Dendritic cell treated with granulocyte-macrophage colony-stimulating factor and Interleukin-4, amounts not matched to agents 40 ng/mL and 50 ng/mL, for 4 days (primary cell): ENCODE results near the gene NPAS2.

Source experiments
- H3K27ac Mint-ChIP-seq: one replicate; pipeline ENCODE4 v1.8.0; 2022; ENCODE audit warnings: mild to moderate bottlenecking, mixed read lengths
- H3K27me3 Mint-ChIP-seq: one replicate; pipeline ENCODE4 v1.8.0; 2022; ENCODE audit warnings: mild to moderate bottlenecking, mixed read lengths
- H3K36me3 Mint-ChIP-seq: one replicate; pipeline ENCODE4 v1.8.0; 2022; ENCODE audit warnings: low read depth, mixed read lengths
- H3K4me1 Mint-ChIP-seq: one replicate; pipeline ENCODE4 v1.8.0; 2022; ENCODE audit warnings: low read depth, mixed read lengths
- H3K4me3 Mint-ChIP-seq: one replicate; pipeline ENCODE4 v1.8.0; 2022; ENCODE audit warnings: mild to moderate bottlenecking, moderate library complexity, mixed read lengths
- H3K9me3 Mint-ChIP-seq: one replicate; pipeline ENCODE4 v1.8.0; 2022; ENCODE audit warnings: mixed read lengths
- intact Hi-C: fragments of 100-400 bp; cut with micrococcal nuclease; formaldehyde crosslinking; loops from one replicate; pipeline ENCODE4 v1.15.0; 2022

The NPAS2 gene

GRCh38 chr2:100819370-100820272 is at the start of gene NPAS2:
Gene NPAS2 (plus strand): TSS chr2:100820139. CDS start chr2:100904755, 84,616 bp downstream.
- H3K36me3 Mint-ChIP-seq: no peaks in the 10 kb centered on the region
- H3K27me3 Mint-ChIP-seq: peaks cover 77% of the 10 kb centered on the region
- H3K9me3 Mint-ChIP-seq: no peaks in the 10 kb centered on the region
- no peak within 1 kb of the TSS for H3K27ac Mint-ChIP-seq
- no peak within 1 kb of the TSS for H3K4me3 Mint-ChIP-seq
- intact Hi-C loops: no loop called here
- H3K4me1 Mint-ChIP-seq: no peaks in the 10 kb centered on the region

DNA sequence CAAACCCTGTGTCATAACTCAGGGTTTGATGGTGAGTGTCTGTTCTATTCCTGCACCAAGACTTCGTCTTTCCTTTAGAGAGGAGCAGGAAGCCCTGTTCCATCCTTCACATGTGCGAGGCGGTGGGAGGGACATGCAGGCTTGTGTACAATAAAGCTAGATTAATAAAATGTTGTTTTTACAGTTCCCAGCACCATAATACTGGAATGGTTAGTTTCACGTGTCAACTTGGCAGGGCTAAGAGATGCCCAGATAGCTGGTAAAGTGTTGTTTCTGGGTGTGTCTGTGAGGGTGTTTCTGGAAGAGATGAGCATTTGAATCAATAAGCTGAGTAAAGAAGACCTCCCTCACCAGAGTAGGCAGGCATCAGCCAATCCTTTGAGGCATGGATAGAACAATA is 48.8 kb upstream of the NPAS2 start:
- Mint-ChIP-seq H3K9me3 (no peaks in the 10 kb centered on the region), H3K27ac (no peak overlapping the region), H3K4me3 (no peak overlapping the region), H3K27me3 (peaks cover 27% of the 10 kb centered on the region), H3K36me3 (no peaks in the 10 kb centered on the region), H3K4me1 (no peaks in the 10 kb centered on the region)
- intact Hi-C loops: no loop called here

- Mint-ChIP-seq H3K27ac (no peak overlapping the region), H3K27me3 (peaks cover 14% of the 10 kb centered on the region), H3K36me3 (no peaks in the 10 kb centered on the region), H3K4me3 (no peak overlapping the region), H3K9me3 (no peaks in the 10 kb centered on the region), H3K4me1 (no peaks in the 10 kb centered on the region)
- intact Hi-C loops: no loop called here
These were observed 46.4 kb upstream of the NPAS2 start for GRCh38 chr2:100773538-100773937.

DNA sequence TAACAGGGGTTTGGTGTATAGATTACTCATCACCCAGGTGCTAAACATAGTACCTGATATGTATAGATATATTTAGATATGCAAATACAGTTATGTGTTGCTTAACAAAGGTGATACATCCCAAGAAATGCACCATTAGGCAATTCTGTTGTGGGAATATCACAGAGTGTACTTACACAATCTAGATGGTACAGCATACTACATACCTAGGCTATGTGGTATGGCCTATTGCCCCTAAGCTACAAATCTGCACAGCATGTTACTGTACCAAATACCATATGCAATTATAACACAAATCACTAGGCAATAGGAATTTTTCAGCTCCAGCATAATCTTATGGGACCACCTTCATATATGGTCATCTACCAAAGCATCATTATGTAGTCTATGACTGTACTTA is 43.5 kb upstream of the NPAS2 start:
- Mint-ChIP-seq H3K27ac (no peak overlapping the region), H3K9me3 (no peaks in the 10 kb centered on the region), H3K4me1 (peaks cover 7% of the 10 kb centered on the region), H3K27me3 (peaks cover 14% of the 10 kb centered on the region), H3K36me3 (no peaks in the 10 kb centered on the region), H3K4me3 (no peak overlapping the region)
- intact Hi-C loops: no loop called here

- no peaks in the 10 kb centered on the region for H3K36me3 Mint-ChIP-seq
- H3K27ac Mint-ChIP-seq: no peak overlapping the region
- peaks cover 7% of the 10 kb centered on the region for H3K4me1 Mint-ChIP-seq
- no peaks in the 10 kb centered on the region for H3K9me3 Mint-ChIP-seq
- no peak overlapping the region for H3K4me3 Mint-ChIP-seq
- peaks cover 14% of the 10 kb centered on the region for H3K27me3 Mint-ChIP-seq
- intact Hi-C loops: no loop called here
These were observed 41.1 kb upstream of the NPAS2 start for GRCh38 chr2:100778637-100779450.

GRCh38 chr2:100779908-100780202 is 40.1 kb upstream of the NPAS2 start:
- Mint-ChIP-seq H3K27ac (no peak overlapping the region), H3K27me3 (peaks cover 11% of the 10 kb centered on the region), H3K9me3 (no peaks in the 10 kb centered on the region), H3K4me1 (peaks cover 7% of the 10 kb centered on the region), H3K4me3 (no peak overlapping the region), H3K36me3 (no peaks in the 10 kb centered on the region)
- intact Hi-C loops: no loop called here

DNA sequence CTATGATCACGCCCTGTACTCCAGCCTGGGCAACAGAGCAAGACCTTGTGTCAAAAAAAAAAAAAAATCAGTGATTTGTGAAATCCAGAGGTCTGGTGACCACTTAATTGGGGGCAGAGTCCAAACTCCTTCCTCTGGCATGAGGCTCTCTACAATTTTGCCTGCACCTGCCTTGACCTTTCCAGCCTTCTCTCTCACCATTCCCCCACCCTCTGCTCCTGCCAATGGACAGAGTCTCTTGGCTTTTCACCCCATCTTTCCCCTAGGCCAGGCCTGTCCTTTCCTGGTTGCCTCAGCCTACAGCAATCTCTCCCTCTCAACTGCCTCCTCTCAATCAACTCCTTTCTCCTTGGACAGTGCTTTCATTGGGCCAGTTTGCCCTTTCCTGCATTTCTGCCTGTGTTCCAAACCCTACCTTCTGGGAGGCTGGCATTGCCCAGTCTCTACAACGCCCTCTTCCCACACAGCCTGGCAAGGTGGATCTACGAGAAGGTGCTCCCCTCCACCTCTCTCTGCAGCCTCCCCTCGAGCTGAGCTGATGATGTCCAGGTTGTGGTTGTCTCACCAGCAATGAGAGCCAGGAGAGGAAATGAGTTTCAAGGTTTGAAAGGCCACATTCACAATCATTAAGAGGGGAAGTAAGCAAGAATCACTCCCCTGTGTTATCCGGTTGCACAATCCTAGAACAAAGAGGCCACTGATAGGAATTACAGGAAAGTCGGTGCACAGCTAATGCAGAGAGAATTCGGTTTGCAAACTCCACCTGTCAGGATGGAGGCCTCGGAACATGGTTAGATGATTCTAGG is 39.5 kb upstream of the NPAS2 start:
- no peaks in the 10 kb centered on the region for H3K9me3 Mint-ChIP-seq
- H3K27ac Mint-ChIP-seq: no peak overlapping the region
- no peak overlapping the region for H3K4me3 Mint-ChIP-seq
- no peaks in the 10 kb centered on the region for H3K36me3 Mint-ChIP-seq
- peaks cover 11% of the 10 kb centered on the region for H3K27me3 Mint-ChIP-seq
- H3K4me1 Mint-ChIP-seq: peaks cover 7% of the 10 kb centered on the region
- intact Hi-C loops: no loop called here

GRCh38 chr2:100781009-100781325 is 39.0 kb upstream of the NPAS2 start:
- H3K9me3 Mint-ChIP-seq: no peaks in the 10 kb centered on the region
- no peaks in the 10 kb centered on the region for H3K36me3 Mint-ChIP-seq
- no peak overlapping the region for H3K4me3 Mint-ChIP-seq
- H3K4me1 Mint-ChIP-seq: peaks cover 7% of the 10 kb centered on the region
- H3K27ac Mint-ChIP-seq: no peak overlapping the region
- intact Hi-C loops: no loop called here
- peaks cover 11% of the 10 kb centered on the region for H3K27me3 Mint-ChIP-seq

DNA sequence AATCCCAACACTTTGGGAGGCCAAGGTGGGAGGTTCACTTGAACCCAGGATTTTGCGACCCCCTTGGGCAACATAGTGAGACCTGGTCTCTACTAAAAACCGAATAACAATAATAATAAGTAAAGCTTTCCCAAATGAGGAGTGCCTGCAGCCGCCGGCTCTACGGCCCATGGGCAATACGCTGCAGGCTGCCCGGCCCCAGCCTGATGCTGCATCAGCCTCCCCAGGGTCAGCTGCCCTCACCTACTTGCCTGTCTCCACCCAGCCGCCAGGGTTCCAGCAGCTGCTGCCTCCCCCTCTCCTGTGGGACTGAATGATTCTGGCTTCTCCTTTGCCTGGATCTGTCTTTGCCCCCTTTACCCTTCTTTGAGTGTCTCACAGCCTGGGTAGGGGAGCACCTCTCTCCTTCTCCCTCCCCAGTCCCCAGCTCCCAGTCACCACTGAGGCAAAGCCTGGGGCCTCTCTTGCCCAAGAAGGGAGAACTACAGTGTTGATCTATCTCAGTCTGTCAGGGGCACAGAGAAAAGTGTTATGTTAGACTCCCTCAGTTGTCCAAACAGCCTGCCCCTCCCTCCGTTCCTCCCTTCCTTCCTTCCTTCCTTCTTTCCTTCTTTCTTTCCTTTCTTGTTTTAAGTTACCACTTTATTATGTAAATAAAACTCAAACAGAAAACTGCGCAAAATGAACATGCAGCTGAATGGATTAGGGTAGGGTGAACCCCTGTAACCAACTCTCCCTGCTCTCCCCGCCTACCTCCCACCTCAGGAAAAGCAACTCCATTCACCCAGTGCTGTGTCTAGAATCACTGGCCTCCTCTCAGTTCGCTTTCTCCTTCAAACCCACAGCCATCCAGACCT is 38.2 kb upstream of the NPAS2 start:
- H3K4me3 Mint-ChIP-seq: no peak overlapping the region
- H3K27me3 Mint-ChIP-seq: peaks cover 11% of the 10 kb centered on the region
- H3K4me1 Mint-ChIP-seq: peaks cover 7% of the 10 kb centered on the region
- intact Hi-C loops: no loop called here
- no peak overlapping the region for H3K27ac Mint-ChIP-seq
- no peaks in the 10 kb centered on the region for H3K9me3 Mint-ChIP-seq
- no peaks in the 10 kb centered on the region for H3K36me3 Mint-ChIP-seq

DNA sequence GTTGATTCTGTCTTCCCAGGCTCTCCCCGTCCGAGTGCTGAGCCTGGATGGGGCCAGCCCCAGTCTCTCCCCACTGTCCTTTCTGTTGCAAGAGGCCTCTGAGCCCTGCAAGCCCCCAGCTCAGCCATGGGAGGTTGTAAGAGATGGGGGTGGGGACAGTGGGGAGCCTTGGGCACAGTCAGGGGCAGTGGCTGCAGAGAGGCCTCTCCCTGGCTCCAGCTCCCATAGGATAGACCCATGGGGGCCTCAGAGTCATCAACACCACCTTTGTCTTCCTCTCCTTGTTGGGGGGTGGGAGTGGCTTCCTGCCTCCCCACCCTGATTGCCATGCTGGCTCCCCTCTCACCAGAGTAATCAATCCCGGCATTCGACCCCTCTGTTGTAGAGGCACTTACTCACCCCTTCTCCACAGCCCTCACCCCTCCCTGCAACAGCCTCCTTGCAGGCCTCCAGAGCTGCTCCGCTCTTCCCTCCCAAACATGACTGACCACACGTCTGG is 37.5 kb upstream of the NPAS2 start:
- Mint-ChIP-seq H3K27me3 (peaks cover 11% of the 10 kb centered on the region), H3K36me3 (no peaks in the 10 kb centered on the region), H3K9me3 (no peaks in the 10 kb centered on the region), H3K27ac (no peak overlapping the region), H3K4me1 (peaks cover 7% of the 10 kb centered on the region), H3K4me3 (no peak overlapping the region)
- intact Hi-C loops: no loop called here

GRCh38 chr2:100783987-100784386 is 36.0 kb upstream of the NPAS2 start:
- Mint-ChIP-seq H3K9me3 (no peaks in the 10 kb centered on the region), H3K27me3 (peaks cover 11% of the 10 kb centered on the region), H3K27ac (no peak overlapping the region), H3K4me1 (peaks cover 7% of the 10 kb centered on the region), H3K36me3 (no peaks in the 10 kb centered on the region), H3K4me3 (no peak overlapping the region)
- intact Hi-C loops: no loop called here

DNA sequence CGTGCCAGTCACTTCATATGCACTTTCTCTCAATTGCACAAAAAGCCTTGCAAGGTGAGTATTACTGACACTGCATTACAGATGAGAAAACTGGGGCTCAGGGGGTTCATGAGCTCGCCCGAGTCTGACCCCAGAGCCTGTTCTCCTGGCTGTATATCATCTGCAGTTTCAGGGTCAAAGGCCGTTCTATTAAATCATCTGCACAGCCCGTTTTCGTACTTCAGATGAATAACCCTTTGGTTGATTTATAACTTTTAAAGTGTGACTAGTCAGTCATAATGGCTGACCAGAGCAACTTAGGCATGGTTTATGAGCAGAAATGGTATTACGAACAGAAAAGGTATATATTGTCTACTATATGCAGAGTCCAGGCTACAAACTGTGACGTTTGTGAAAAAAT is 35.3 kb upstream of the NPAS2 start:
- Mint-ChIP-seq H3K27me3 (peaks cover 11% of the 10 kb centered on the region), H3K9me3 (no peaks in the 10 kb centered on the region), H3K36me3 (no peaks in the 10 kb centered on the region), H3K4me1 (peaks cover 7% of the 10 kb centered on the region), H3K27ac (no peak overlapping the region), H3K4me3 (no peak overlapping the region)
- intact Hi-C loops: no loop called here

- Mint-ChIP-seq H3K4me1 (peaks cover under 1% of the 10 kb centered on the region), H3K4me3 (no peak overlapping the region), H3K27me3 (peaks cover 6% of the 10 kb centered on the region), H3K36me3 (no peaks in the 10 kb centered on the region), H3K27ac (no peak overlapping the region), H3K9me3 (no peaks in the 10 kb centered on the region)
- intact Hi-C loops: no loop called here
These were observed 34.2 kb upstream of the NPAS2 start for GRCh38 chr2:100785626-100786296.
